T-helper 1 cell treated with Interleukin-12 subunit alpha and Interleukin-12 subunit beta and Interleukin-4 antibody, amounts not matched to agents 30 ng/mL and 1 ng/mL, for 36 hours (primary cell): ENCODE measurements around the gene ACACA. TPM values are rescaled to one million over a fixed set of nuclear protein-coding genes. Genes with fewer than 3 reads are reported as not detected.

Experiments used
- intact Hi-C: fragments of 100-400 bp; cut with micrococcal nuclease; formaldehyde crosslinking; loops from one replicate; pipeline ENCODE4 v1.15.1; 2024
- total RNA-seq: library from RNA; stranded (reverse); gene quantifications from 2 replicates; pipeline ENCODE4 v1.2.3, GENCODE V29; 2022

ACACA gene
- total RNA-seq, 1 donor from 2014 or later = 53.4 TPM

GRCh38 chr17:37138571-37139120 lies 268.0 kb downstream of the ACACA start:
- intact Hi-C loops = no loop called here

GRCh38 chr17:37137906-37138514 lies 268.6 kb downstream of the ACACA start:
- intact Hi-C loops = no loop called here

DNA sequence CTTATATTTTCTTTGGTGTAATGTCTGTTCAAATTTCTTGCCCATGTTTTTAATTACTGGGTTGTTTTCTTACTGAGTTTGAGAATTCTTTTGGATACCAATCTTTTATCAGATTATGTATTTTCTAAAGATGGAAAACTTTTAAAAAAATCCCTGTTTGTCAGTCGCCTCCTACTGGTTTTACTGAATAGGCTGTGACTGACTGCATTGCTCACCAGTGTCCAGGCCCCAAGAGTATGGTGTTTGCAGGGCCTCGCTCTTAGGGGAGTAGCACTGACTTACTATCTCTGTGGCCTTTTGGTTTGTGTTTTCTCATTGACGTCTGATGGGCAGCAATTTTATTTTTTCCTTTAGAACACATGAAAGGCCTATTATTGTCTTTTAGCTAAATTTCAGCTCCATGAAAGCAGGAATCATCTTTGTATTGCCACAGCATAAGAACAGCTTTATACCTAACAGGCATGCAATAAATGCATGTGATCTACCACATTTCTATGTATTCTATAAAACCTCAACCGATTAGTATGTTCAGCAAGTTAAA lies 269.5 kb downstream of the ACACA start:
- intact Hi-C loops = no loop called here

- intact Hi-C loops = no loop called here
Observed at GRCh38 chr17:37135576-37135975, 271.1 kb downstream of the ACACA start.

DNA sequence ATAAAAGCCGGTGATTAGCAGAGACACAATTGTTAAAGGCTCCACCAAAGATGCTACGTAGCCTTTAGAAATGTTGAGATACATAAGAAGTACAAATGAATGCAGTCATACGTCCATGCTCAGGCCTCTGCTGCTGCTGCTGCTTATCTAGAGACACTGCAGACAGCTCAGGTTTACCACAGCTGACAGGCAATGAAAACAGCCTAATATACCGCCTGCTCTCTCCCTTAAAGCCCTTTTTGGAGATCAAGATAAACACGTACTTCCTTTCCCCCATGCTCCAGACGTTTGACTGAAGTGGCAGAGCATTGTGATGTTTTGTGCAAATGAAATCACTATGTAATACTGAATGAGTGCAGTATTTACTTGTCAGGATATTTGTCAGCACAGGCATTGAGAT lies 272.6 kb downstream of the ACACA start:
- intact Hi-C loops = no loop called here

DNA sequence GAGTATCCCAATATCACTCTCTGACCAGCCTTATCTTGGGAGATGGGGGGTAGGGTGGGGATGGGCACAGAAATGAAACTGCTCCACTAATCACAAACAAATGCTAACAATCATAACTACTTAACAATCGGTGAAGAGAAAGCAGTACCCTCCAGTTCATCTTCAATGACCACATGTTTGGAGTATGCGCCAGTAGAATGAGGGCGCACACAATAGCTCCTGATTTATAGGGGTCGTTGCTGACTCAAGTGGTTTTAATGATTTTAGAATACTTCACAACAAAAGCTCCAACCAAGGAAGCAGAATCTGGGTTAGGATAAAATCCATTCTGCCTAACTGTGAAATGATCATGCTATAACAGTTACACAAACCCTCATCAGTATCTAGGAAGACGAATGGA lies 273.5 kb downstream of the ACACA start:
- intact Hi-C loops = no loop called here

- intact Hi-C loops = no loop called here
Observed at GRCh38 chr17:37131669-37132611, 274.7 kb downstream of the ACACA start.

DNA sequence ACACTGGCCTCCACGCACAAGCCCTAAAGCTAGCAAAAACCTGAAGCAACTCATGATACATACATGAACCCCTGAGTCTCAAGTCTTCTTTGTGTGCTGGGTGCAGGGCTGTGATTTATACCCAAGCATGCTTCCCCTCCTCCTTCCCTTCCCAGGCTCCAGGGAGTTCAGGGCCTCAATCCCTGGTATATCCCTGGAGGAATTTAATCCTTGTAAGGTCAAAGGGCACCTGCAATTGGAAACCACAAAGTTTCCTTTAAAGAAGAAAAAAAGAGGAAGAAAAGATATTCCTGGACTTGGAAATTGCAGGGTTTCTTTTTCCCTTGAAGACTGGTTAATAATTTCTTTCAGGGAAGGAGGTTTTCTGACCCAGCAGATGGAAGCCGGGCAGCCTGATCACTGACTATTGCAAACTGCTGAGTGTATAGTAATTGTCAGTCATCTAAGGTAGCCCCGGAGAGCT lies 275.6 kb downstream of the ACACA start:
- intact Hi-C loops = no loop called here

- intact Hi-C loops = no loop called here
Observed at GRCh38 chr17:37124821-37125173, 281.8 kb downstream of the ACACA start.

DNA sequence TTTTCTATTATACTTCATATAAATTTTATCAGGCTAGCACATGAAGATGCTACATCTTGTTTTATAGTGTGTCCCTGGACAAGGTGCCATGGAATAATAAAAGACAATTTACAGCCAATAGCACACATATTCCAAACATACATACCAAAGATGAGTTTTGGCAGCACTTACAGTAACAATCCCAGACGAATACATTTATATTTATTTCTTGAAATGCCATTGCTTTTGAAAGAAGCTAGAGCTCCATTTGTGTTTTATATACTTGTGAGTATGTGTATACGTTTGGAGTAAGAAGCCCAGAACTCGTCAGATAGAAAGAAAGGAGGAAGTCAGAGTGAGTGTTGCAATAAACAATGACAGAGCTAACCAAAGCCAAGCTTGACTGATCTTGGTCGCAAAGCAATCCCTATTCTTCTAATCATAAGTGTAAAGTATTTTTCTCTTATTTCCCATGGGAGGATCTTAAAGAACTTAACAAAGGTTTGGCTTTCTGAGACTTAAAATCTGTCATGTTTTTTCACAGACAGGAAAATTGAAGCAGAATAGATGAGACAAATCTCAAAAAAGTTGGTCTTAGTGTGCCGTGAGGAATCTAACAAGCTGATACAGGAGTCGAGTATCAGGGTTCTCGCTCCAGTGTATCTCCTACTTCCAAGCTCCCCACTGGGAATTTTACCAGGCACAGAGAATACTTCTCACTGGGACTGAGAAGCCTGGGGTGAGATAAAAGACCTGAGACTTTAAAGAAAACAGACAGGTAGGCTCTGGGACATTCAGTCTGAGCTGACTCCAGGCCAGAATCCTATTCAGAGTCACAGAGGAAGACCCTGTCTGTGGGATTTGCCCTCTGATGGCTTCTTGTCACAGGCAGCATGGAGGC lies 282.5 kb downstream of the ACACA start:
- intact Hi-C loops = no loop called here

DNA sequence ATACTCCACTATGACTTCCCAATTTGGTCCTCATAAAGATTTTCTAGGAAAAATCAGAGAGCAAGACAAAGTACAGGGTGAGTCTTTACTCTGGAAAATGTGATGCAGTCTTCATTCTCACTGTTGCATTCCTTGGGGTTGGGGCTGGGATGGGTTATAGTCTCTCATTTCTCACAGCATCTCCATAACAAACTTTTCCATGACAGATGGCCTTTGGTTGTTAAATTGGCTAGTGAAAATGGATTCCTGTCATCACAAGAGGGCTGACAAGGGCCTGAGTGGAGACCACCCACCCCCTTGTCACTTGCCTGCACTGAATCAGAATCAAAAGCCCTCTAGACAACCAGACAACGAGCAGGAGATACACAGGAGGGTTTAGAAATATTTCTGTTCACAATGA lies 283.2 kb downstream of the ACACA start:
- intact Hi-C loops = no loop called here

DNA sequence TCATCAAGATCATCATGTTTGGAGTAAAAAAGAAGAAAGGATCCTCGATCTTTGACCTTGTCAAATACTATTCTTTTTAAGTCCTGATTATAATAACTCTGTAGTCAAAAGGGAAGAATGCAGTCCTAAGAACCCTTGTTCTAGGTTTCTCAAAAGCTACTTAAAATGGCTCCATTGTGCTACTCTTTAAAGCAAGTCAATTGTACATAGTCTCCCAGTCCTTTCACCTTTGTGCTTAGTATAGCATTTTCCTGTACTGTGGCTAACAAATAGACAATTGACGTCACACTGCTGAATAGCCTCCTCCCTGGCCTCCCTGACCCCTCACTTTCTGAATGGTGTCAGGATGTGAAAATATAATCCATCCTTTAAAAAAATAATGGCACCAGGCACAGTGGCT lies 285.0 kb downstream of the ACACA start:
- intact Hi-C loops = no loop called here

DNA sequence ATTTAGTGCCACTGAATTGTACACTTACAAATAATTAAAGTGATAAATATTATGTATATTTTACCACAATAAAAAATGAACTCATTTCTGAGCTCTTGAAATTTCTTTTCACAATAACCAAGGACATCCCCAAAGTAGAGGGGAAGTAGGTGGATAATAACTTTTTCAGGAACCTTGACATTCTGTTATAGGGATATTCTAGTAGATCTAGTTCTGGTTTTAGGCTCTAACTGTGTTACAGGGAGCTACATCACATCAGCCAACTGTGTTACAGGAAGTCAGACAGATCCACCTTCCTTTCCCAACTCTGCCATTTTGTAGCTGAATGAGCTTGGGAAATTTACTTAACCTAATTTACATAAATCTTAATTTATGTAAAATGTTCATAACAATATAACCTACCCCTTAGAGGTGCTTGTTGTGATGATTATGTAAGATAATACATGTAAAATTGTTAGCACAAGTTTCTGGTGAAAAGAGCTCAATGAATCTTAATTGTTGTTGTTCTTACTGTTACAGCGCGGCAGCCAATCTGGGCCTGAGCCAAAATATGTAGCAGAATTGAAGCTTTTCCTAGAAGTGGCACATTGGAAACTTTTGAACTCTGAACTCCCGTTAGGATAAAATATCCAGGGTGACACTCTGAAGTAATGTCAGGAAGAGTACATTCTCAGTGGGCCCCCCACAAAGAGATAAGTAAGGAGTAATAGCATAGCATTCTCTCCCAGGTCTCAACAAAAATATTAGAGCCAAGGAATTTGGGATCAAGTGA lies 288.1 kb downstream of the ACACA start:
- intact Hi-C loops = no loop called here

DNA sequence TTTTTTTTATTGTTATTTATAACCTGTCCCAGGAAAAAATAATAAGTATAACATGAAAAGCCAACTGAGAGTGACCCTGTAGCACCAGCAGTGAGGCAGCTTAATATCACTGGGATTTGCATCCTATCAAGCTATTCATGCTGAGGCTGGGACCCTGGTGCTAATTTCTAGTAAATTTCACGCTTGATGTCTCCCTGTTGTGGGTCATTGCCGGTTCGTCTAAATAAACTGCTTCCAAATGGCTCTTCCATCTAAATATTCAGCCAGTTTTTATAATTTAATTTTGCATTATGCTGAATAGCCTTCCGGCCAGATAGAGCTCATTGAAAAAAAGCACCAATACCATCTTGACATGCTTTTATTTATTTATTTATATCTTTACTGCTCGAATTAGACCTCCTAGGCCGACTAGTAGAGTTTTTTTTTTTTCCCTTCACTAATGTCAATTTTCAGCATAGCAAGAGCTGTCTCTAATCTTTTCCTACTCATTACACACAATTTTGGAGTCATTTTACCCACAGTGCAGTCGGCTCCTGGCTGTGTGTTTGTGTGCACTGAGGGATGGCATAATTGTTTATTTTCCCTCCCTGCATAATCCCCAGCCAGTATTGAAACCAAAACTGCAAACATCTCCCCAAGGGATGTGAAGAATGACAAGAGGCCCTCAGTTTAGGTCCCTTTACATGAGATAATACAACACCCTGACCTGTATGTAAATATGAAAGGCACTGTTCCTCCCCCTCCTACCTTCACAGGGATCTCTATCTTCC lies 289.1 kb downstream of the ACACA start:
- intact Hi-C loops = no loop called here

GRCh38 chr17:37116671-37117185 lies 289.9 kb downstream of the ACACA start:
- intact Hi-C loops = no loop called here

DNA sequence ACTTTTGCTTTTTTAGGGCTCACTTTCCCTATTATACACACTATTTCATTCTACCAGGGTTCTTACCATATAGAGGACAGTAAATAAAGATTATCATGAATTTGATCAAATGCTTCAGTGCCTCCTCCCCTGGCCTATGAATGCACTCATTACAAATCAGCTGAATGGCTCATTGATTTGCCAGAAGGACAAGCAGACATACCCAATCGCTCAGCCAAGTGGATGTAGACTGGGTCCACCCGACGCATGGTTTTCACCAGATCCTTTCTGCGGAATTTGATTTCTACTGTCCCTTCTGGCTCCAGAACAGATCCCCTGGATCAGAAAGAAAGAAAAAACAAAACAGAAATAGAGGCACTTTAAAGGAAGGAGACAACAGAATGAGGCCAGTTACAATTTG lies 295.3 kb downstream of the ACACA start:
- intact Hi-C loops = no loop called here

- intact Hi-C loops = no loop called here
Observed at GRCh38 chr17:37110746-37111145, 295.9 kb downstream of the ACACA start.

DNA sequence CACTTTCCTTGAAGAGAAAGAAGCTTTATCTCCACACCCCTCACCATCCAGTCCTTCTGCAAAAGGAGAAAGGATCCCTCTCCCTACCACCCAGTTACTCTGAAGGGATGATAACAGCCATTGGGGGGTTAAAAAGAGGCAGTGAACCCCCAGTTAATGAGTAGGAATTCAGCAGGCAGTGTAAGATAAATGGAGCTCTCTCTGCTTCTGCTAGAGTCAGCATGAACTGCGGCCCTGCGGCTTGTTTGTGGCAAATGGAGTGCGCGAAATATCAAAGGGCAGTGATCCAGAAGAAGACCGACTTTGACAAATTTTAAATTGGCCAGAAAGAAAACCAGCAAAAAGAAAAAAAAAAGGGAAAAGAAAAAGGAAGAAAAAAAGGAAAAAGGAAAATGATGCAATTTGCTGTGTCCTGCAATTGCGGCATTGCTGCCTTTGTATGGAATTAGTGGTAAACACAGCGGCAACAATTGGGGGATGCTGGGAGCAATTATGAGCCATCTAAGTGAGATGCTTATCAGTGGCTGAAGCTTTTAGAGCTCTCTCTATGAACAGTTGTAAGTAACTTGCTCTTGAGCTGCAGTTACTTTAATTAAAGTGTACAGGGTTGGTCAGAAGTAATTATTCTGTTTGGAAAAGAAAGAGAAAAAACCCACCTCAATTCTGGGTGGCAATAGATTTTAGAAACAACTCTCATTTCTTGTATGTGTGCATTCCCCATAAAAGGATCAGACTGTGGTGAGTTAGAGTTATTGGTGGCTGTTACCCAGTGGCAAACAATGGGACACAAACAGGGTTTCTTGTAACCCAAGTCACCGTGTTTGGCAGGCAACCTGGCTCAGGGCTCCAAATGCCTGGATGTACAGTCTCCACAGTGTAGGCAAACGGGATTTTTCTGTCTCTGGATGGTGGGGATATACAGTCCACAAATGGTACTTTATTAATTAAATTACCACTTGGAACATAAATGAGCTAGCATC lies 296.6 kb downstream of the ACACA start:
- intact Hi-C loops = no loop called here
